AG09319 (cell line): ENCODE data around the gene RBFOX1.

Experiments
- DNase-seq: peaks from one replicate; pipeline ENCODE4 v3.0.0-alpha.2; 2010; ENCODE audit warnings: low read depth; ENCODE audit errors: extremely low read depth
- CTCF ChIP-seq: IDR thresholded peaks from 2 replicates; pipeline ENCODE4 v1.5.1; 2011; ENCODE audit warnings: low read depth, mild to moderate bottlenecking, inconsistent platforms, low read length, moderate library complexity

RBFOX1 gene

DNA sequence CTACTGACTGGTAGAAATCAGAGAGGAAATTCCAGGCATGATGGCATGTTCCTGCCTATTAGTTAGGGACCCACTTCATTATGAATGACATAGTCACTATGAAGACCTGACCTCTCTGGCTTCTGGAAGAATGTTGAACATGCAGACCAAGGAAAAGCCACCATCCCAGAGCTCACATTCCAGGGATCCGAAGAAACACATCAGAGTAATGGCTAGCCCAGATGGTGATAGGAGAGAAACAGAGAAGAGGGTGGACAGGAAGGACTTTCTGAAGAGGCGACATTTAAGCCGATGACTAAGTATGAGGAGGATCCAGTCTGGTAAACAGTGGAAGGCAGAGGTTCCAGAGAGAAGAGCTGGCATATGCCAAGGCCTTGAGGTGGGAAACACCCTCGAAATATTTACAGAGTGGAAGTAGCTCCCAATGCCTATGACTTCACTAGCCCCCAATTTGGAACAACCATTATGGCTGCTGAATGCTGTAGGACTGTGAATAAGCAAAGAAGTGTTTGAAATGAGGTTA is 216.2 kb downstream of the RBFOX1 start:
- DNase-seq = no peak
- TF ChIP-seq CTCF = no peak

DNA sequence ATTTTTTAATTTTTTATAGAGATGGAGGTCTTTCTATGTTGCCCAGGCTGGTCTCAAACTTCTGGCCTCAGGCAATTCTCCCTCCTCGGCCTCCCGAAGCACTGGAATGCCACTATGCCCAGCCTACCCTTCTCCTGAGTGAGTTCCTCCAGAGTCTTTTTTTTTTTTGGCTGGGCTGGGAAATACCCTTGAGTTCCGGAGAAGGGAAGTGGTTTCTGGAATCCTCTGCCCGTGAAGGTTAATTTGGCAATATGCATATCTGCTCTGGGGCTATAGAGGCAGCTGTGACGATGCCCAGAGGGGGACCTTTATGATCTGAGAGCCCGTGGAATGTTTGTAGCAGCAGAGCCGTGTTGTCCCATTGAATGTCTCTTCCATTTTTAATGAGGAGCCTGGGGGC is 217.5 kb downstream of the RBFOX1 start:
- no peak for DNase-seq

DNA sequence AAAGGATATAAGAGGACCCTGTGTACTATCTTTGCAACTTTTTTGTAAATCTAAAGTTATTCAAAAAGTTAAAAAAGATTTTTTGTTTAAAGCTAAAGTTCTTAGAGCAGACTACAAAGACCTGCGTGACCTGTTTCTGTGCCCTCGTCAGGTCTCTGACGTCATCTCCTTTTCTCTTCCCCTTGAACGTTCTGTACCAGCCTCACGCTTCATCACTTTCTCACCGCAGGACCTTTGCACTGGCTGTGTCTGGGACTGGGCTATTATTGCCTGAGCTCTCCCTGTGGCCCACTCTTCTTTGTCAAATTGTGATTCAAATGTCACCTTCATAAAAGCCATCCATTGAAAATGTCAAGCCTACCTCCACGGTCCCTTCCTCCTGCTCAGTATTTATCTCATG is 222.8 kb downstream of the RBFOX1 start:
- DNase-seq = no peak
- TF ChIP-seq CTCF = no peak

More for the DNA sequence above, 217.5 kb downstream of the RBFOX1 start:
- no peak for TF ChIP-seq CTCF

GRCh38 chr16:7561908-7562405 is 229.3 kb downstream of the RBFOX1 start:
- no peak for TF ChIP-seq CTCF
- no peak for DNase-seq

DNA sequence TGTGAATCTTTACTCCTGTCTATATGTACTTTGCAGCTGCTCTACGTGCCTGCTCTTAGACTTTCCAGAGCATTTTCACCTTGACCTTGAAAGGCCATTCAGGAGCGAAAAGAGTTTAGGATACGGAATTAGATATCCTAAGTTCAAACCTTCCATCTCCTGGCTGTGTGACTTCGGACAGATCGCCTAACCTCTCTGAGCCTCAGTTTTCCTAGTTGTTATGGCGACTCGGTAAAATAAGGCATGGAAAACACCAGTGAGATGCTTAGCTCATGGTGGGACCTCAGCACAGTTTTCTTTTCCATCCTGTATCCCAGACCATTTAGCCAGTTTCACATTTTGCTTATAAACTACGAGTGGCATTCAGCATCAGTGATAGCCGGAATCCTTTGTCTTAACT is 233.7 kb downstream of the RBFOX1 start:
- no peak for TF ChIP-seq CTCF
- DNase-seq = no peak

DNA sequence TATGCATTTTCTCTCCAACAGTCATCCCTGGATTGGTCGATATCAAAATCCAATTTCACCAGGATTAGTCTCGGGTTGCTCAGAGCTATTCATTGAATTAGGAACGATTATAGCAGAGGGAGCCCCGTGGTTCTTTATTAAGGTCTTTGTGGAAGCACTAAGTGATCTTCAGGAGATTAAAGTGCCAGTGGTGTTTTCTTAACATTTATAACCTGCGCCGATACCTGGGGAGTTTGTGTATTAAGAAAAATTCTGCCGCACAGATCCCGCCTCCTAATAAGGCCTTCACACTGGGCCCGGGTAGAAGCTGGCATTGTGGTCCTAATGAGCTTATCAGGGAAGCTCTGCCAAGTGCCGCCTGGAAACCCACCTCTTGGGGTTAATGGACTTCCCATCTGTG is 238.7 kb downstream of the RBFOX1 start:
- no peak for DNase-seq
- TF ChIP-seq CTCF = no peak

GRCh38 chr16:7577588-7577987 is 244.9 kb downstream of the RBFOX1 start:
- no peak for DNase-seq
- no peak for TF ChIP-seq CTCF
